H1 (cell line): ENCODE results near the gene NUP88. TPM values are rescaled to one million over a fixed set of nuclear protein-coding genes. Genes with fewer than 3 reads are reported as not detected.

Experiments
- CBX8 ChIP-seq: fragments of 300-800, 300-1000 bp; sonication (generic); IDR thresholded peaks from 2 replicates; pipeline ENCODE4 v1.7.1; 2016; ENCODE audit warnings: low read depth, low read length, borderline replicate concordance
- EGR1 ChIP-seq: IDR thresholded peaks from 2 replicates; pipeline ENCODE4 v1.6.1; 2011; ENCODE audit warnings: low read depth, low read length, borderline replicate concordance
- RBBP5 ChIP-seq: IDR thresholded peaks from 2 replicates; pipeline ENCODE4 v1.7.1; 2012; ENCODE audit warnings: low read depth, mild to moderate bottlenecking, inconsistent platforms, low read length, moderate library complexity, borderline replicate concordance
- RNF2 ChIP-seq: fragments of 200-900, 300-1000 bp; sonication (generic); IDR thresholded peaks from 2 replicates; pipeline ENCODE4 v1.7.1; 2016; ENCODE audit warnings: borderline replicate concordance, low read depth, mild to moderate bottlenecking, antibody characterized with exemption, low read length; ENCODE audit not compliant: poor library complexity, severe bottlenecking; ENCODE audit errors: missing control alignments
- SRF ChIP-seq: IDR thresholded peaks from 2 replicates; pipeline ENCODE4 v1.6.1; 2011; ENCODE audit warnings: mild to moderate bottlenecking, low read depth, low read length, moderate library complexity
- polyA plus RNA-seq, 7 experiments: library from polyadenylated mRNA; depleted of rRNA in 3 of 7; stranded (reverse) in 5 of 7; unstranded in 2 of 7; fragments of >200 nt in 5 of 7; fragments of 200-250 nt in 2 of 7; gene quantifications; 1 replicate in 5 of 7; 2 replicates in 1 of 7; 4 replicates in 1 of 7; pipeline versions ENCODE4 v1.2.1 to v1.2.3, GENCODE V29; 2011 to 2013; ENCODE audit warnings: missing spikeins in 2 of 7, mixed read lengths in 2 of 7
- total RNA-seq: library from RNA; stranded (reverse); fragmentation: NEBNext Ultra II Directional; extraction: Animal tissue kit (Norgen Biotek cat#: 25700); gene quantifications from 2 replicates; pipeline ENCODE4 v1.2.1, GENCODE V29; 2021
- TF ChIP-seq, protein P1 (sequence below), 3 experiments: IDR thresholded peaks; 1 replicate in 2 of 3; 2 replicates in 1 of 3; pipeline versions ENCODE4 v1.5.1 to v1.6.1; 2011; ENCODE audit warnings: low read length in 3 of 3, mild to moderate bottlenecking in 3 of 3, inconsistent platforms in 2 of 3, low read depth in 1 of 3, moderate library complexity in 1 of 3; ENCODE audit not compliant: insufficient read depth in 1 of 3; ENCODE audit errors: control extremely low read depth in 1 of 3
- TF ChIP-seq, protein P2 (sequence below): IDR thresholded peaks from 2 replicates; pipeline ENCODE4 v1.6.1; 2011; ENCODE audit warnings: low read length, improper control_type of control experiment

NUP88 gene
- total and polyA plus RNA-seq, 2 of the 8 experiments (the other 6 are each of a cell fraction or from before 2014, with no cell fraction given): 77.4 to 105 TPM

DNA sequence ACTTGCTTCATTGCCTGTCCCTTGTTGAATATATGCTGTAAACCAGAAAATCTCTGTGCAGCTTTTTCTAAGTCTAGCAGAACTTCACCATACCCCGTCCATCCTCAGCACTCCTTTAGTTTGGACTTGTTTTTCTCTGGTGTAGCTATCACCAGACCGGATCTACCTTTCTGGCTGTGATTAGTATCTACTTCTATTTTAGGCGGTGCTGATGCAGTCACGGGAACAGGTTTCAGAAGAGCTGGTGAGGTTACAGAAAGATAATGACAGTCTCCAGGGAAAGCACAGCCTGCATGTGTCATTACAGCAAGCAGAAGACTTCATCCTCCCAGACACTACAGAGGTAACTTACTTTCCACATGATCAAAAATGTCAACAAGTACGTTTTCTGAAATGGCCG lies 46.4 kb downstream of the NUP88 start (continued):
- TF ChIP-seq, protein P1, sequence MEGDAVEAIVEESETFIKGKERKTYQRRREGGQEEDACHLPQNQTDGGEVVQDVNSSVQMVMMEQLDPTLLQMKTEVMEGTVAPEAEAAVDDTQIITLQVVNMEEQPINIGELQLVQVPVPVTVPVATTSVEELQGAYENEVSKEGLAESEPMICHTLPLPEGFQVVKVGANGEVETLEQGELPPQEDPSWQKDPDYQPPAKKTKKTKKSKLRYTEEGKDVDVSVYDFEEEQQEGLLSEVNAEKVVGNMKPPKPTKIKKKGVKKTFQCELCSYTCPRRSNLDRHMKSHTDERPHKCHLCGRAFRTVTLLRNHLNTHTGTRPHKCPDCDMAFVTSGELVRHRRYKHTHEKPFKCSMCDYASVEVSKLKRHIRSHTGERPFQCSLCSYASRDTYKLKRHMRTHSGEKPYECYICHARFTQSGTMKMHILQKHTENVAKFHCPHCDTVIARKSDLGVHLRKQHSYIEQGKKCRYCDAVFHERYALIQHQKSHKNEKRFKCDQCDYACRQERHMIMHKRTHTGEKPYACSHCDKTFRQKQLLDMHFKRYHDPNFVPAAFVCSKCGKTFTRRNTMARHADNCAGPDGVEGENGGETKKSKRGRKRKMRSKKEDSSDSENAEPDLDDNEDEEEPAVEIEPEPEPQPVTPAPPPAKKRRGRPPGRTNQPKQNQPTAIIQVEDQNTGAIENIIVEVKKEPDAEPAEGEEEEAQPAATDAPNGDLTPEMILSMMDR (IDR thresholded peaks at IDR 0.05; ENCODE audit: control extremely low read depth in 1 of 3, insufficient read depth in 1 of 3, low read depth in 1 of 3, low read length in 3 of 3): no peak
- no peak for TF ChIP-seq RBBP5
- TF ChIP-seq RNF2: no peak
- no peak for TF ChIP-seq EGR1
- TF ChIP-seq, protein P2, sequence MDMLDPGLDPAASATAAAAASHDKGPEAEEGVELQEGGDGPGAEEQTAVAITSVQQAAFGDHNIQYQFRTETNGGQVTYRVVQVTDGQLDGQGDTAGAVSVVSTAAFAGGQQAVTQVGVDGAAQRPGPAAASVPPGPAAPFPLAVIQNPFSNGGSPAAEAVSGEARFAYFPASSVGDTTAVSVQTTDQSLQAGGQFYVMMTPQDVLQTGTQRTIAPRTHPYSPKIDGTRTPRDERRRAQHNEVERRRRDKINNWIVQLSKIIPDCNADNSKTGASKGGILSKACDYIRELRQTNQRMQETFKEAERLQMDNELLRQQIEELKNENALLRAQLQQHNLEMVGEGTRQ: no peak
- TF ChIP-seq SRF: no peak
- no peak for TF ChIP-seq CBX8
- TF ChIP-seq, all 59 proteins: peak for 0
